NCI-H1105 (cell line): ENCODE results near the gene BRPF3.

Experiments used
- DNase-seq: peaks from one replicate; lab custom pipeline; 2025; lab: John Stamatoyannopoulos, UW

The BRPF3 gene

DNA sequence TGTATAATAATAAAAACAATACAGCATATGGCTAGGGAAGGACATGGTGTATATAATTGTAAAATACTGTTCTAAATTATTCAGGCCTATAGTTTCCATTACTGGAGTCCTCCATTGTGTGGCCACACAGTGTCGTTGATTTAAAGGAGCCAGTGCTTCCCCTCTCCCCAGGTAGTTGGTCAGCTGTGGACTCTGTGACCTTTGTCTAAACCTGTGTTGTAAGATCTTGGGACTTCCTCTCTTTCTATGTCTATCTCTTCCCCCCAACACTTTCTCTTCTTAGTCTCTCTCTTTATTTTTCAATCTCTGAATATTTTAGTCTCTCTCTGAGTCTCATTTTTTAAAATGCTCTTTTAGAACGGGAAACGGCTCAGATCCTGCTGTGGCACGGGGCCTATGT, 35.6 kb downstream of the BRPF3 start:
- DNase-seq: no peak

DNA sequence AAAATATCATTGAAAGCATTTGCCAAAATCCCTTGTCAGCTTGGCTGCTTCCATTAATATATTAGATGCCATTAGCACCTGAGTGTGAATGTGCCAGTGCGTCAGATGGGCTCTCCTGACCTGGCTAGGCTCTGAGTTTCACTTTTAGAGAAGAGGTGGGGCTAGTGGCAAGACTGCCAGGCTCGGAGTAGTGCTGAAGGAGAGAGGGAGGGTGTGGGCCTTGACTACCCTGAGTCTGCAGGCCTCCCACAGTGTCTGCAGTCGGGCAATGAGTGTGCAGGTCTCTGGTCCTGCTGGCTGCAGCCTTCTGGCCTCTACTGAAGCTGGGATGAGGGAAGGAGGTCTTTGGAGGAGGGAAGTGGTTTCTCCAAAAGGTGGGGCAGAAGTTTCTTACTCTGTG, 38.8 kb downstream of the BRPF3 start:
- no peak for DNase-seq

DNA sequence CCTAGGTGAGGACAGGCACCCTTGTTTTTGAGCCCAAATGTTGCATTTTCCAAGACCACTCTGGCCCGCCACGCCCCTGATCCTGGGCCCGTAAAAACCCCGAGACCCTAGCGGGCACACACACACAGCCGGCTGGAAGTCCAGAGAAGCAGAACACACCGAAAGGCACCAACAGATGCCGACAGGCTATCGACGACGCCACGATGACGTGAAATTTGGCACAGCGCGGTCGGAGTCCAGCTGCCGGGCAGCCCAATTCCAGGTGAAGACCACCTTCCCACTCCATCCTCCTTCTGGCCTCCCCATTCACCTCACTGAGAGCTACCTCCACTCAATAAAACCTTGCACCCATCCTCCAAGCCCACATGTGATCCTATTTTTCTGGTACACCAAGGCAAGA, 39.3 kb downstream of the BRPF3 start:
- no peak for DNase-seq

DNA sequence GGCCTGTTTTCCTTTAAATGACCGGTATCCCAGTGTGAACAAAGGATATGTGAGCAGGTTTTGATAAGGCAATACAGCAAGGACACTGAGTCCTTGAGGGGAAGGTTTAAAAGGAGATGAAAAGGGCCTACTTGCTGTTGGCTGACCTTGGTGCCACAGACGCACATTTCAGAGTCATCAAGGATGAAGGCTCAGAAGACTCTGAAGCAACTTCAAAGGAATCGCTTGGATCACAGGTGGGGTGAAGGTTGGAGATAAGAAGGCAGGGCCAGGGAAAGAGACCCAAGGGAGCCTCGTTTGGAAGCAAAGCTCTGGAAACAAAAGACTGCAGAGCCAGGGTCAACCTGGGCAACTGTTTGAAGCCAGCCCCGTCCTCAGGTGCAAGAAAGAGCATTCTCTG, 43.2 kb downstream of the BRPF3 start:
- no peak for DNase-seq

DNA sequence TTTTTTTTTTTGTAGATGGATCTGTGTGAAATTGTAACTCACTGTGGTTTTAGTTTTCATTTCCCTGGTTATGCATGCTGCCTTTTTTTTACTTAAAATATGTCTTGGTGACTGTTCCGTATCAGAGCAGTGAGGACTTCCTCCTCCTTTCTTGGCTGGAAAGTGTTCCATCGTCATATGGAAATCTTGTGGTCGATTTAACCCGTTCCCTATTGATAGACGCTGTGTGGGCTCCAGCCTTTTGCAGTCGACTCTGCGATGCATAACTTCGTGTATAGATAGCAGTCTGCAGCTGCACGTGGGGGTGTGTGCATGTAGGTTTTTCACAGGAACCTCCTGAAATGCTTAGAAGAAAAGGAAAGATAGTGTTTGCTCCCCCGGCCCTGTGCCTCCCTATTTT, 45.2 kb downstream of the BRPF3 start:
- DNase-seq: no peak

DNA sequence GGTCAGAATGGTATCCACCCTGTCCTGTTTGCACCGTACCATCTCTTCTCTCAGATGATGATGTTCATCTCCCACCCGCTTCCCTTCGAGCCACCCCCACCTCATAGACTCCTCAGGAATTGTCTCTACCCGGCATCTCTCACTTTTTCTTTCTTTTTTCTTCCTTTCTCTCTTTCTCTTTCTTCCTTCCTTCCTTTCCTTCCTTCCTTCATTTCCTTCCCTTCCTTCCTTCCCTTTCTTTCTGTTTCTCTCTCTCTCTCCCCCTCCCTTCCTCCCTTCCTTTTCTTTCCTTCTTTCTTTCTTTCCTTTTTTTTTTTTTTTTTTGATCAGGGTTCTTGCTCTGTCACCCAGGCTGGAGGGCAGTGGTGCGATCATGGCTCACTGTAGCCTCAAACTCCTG, 45.6 kb downstream of the BRPF3 start:
- no peak for DNase-seq

DNA sequence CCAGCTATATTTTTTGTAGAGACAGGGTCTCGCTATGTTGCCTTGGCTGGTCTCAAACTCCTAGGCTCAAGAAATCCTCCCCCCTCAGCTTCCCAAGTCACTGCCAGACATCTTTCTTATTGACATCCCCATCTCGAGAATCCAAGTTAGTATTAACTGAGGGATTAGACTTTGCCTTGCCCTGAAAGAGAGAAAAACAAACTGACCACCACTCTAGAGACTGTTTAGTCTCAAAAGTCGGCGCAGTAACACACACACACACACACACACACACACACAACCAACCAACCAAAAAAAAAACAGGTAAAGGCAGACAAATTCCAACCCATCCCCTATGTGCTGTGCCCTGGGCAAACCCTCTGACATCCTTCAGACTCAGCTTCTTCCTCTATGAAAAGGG, 46.1 kb downstream of the BRPF3 start:
- no peak for DNase-seq

DNA sequence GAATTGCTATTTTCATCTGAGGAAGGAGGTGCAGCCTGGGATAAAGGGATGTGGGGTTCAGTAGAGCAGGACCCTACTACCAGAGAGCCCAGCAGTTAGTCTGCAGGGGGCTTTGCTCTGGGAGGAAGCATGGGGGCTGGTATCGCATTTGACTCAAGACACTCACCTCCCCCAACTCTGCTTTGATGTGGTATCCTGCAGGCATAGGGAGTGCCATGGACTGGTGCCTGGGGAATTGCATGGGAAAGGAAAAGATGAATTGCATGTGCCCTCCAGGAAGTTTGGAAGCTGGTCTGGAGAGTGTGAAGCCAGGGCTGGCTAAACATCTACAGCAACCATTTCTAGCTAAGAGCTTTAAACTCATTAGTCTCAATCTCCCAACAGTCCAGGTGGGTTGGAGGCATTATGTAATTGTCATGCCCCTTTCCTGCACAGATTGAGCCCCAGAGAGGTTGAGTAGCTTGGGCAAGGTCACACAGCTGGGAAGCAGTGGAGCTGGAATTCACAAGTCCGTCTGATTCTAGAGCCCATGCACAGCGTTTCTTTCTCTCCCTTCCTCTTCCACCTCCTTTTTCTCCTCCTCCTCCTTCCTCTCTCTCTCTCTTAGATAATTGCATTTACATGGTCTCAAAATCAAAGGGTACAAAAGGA, 47.1 kb downstream of the BRPF3 start:
- DNase-seq: no peak

DNA sequence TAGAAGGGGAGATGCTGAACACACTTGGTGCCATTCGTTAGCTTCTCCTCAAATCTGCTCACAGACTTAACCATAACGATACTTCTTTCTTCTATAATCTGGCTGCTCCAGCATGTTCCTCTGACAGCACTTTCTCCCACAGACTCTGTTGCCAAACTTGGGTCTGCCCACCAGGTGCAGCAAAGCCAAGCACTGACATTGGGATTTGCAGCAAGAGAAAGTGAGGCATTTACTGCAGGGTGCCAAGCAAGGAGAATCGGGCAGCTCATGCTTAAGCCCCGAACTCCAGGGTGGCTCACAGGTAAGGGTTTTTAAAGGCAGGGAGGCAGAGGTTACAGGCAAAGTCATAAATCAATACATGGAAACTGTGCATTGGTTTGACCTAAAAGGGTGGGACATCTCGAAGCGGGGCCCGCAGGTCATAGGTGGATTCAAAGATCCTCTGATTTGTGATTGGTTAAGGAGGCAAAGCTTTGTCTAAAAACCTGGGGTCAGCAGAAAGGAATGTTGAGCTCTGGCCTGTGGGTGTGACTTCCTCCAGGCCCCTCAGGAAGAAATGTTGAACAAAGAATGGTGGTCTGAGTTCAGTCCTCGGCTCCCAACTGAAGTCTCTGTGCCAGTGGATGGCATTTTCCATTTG, 48.2 kb downstream of the BRPF3 start:
- DNase-seq: no peak

DNA sequence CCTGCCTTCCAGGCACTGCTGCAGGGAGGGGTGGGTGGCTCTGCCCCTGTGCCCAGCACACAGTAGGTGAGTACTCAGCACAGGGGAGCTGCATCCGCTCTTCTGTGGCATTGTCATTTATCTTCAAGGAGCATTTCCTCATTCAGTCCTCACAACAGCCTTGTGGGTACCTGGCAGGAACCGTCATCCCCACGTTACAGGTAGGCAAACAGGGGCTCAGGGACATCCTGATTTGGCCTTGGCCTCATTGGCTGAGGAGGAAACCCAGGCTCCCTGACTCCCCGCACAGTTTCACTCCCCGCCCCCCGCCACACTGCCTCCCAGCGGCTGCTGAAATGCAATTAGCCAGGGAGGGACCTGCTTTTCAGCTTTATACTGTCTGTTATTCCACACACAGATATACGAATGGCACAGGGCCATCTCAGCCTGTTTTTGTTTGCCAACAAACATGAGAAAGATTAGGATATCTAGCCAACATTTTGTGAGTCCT, 49.1 kb downstream of the BRPF3 start:
- DNase-seq: no peak

DNA sequence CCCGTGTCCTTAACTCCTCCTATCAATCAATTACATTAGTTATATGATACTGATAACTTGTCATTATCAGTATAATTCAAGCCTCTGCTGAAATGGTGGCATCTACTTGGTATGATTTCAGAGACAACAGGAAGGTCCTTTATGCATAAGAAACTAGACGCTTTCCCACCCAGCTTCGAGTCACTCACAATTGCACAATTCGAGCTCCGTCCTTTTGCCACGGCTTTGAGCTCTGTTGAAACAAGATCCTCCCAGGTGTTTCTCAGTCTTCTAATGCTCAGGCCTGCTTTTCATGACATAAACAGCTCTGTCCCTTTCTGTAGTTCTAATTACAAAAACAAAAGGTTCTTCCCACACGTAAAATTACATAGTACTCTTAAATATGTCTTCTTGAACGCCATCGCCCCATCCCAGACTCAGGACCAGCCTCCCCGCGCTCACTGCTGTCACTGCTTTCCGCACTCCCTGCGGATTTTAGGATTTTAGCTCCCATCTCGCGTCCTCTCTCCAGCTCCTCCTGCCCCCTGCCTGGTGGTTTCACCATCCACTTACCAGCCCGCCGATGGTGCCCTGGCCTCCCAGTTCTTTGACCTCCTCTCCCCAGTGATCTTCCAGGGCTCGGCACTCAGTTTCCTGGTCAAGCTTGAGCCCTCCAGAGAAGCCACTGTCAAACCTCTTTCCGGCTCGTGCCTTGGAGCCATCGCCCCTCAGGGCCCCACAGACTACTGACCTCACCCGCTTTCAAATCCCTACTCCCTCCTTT, 50.1 kb downstream of the BRPF3 start:
- no peak for DNase-seq

DNA sequence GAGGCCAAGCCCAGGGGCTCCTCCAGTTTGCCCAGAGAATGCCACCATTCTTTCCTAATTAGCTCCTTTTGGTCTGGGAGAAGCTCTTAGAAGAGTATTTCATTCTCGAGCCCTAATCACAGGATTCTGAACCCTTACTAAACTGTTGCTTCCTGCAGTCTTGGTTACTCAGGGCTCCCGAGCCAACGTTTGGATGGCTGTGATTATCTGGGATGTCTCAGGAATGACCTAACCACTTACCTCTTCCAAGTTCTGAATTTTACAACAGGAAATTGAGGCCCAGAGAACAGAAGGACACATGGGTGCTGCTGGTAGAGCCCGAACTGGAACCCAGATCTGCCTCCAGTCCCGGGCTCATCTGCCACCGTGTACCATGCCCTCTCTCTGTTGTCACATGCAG, 51.1 kb downstream of the BRPF3 start:
- DNase-seq: no peak

DNA sequence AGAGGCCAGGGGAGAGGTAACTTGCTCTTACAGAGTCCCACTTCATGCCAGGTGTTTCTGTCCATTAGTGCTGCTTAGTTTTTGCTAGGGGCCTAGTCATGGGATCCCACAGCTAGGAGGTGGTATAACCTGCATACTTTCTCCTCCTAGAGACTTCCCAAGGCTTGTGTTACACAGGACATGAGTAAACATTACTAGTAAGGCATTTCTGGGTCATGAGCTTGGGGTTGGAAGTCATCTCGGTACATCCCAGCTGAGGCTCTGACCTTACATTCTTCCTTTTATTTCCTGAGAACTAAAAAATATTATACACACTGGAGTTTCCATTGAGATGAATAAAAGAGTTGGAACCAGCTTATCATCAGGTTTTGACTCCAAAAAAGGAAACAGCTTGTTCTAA, 52.4 kb downstream of the BRPF3 start:
- no peak for DNase-seq

DNA sequence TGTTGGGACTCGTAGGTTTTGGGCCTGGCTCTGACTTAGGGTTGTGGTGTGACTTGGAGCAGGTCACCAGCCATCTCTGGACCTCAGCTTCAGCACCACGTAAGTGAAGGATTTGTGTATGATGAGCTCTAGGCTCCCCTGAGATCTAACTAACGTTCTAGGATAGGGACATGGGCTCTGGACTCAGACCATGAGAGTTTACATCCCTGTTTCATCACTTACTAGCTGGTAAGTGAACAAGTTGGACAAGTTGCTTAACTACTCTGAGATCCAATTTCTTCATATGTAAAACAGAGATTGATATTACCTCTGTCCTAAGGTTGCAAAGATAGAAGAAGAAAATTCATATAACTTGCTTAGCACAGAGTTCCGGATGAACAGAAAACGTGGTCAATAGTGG, 53.0 kb downstream of the BRPF3 start:
- no peak for DNase-seq

DNA sequence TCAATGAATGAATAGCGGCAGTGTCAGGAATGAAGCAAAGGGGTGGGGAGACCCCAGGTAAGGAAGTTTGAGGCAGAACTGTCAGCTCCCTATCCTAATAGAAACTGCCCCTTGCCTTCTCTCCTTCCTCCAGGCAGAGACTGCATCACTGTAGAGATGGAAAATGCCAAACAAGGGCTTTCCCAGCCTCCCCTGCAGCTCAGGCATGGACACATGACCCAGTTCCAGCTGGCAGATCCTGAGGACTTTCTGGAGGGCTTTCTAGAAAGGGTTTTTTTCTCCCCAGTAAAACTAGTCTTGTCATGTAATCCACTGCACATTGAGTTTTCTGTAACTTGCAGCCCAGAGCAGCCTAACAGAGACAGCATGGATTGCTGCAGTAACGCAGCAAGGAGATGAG, 55.5 kb downstream of the BRPF3 start:
- DNase-seq: no peak

DNA sequence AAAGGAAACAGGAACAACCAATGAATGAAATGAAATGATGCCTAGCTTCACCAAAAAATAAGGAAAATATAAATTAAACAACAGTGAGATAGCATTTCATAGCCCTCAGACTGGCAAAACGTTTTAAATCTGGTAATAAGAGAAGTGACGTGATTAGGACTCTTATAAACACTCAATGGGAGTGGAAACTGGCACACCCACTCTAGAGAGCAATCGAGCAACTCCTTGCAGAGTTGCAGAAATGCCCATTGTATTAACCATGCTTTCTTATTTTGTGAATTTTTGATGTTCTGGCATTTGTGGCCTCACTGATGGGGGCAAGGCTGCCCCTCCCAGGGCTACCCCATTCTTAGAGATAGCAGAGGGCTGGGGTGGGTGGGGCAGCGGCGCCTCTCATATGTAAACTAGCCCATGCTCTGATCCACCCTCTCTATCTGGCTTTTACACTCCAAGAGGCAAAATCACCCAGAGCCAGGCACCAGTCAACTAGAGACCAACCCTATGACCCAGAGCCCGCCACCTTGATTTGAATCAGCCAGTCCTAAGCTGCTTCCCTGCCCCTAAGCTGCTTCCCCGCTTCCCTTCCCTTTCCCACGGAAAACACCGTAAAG, 67.0 kb downstream of the BRPF3 start:
- DNase-seq: no peak

DNA sequence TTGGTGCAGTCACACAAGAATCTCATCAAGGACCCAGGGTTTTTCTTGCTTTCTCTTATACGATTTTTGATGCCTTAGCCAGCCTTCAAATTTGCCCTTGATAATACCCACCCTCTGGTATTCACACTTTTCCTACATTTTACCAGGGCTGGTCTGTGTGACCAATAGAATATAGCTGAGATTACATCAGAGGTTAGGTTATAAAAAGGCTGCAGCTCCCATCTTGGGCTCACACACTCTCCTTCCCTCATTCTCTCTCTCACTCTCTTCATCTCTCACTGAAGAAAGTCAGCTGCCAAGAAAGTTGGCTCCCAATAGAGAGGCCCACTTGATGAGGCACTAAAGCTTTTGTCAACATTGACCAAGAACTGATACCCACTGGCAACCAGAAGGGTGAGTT, 69.2 kb downstream of the BRPF3 start:
- DNase-seq: no peak

DNA sequence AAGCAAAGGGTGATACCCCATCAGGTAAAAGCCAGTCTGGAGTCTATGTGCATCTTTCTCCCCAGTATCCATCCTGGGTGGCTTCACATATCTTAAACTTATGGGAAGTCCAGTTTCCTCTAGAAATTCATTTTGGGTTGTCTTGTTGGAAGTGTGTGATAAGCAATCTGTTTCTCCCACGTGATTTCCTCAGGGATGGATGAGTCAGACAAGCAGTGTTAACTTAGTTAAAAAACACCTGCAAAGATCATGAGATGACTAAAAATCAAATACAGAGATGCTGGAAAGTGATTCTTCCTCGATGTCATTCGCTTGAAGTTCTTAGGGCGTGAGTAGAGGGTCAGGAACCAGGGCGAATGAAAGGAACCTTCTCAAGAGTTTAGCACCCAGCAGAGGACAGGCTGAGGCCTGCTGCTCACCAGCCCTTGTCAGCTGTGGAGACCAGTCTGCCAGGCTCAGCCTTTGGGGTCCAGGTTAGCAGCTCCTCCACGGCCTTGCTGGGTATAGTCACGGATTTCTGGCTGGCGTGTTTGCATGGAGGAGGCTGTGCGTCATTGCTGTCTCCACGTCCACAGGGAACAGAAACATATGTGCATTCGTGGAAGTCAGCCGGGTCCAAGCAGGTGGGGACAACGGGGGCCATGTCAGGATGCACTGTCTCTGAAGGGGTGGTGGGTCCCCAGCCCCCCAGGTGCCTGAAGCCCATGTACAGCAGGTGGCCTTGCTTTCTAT, 70.5 kb downstream of the BRPF3 start:
- DNase-seq: no peak

DNA sequence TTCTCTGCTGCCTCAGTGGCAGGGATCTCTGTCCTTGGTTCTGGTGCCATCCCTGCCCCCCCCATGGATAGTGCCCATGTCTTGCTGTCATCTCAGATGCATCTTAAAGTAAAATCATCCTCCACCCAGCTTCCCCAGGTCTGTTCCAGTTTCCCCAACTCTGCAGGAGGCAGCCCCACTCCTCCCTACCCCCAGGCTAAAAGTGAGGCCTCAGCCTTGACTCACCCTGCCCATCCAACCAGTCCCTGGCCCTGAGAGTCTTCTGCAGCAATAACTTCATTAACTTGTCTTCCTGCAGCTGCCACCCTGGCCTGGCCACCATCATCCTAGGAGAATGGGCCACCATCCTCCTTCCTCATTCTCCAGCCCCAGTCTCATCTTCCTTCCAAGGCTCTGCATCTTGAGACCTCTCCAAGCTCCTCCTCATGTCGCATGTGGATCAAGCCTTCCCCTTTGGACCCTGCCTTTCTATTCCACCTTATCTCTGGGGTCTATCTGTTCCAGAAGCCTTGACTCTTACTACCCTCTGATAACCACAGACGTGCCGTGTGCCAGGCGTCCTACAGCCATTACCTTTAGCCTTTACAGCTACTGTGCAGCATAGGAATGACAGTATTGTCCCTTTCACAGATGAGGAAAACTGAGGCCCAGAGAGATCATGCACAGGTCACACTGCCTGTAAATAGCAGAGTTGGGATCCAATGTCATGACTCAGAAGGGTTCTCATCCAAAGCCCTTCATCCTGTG, 71.4 kb downstream of the BRPF3 start:
- DNase-seq: no peak

DNA sequence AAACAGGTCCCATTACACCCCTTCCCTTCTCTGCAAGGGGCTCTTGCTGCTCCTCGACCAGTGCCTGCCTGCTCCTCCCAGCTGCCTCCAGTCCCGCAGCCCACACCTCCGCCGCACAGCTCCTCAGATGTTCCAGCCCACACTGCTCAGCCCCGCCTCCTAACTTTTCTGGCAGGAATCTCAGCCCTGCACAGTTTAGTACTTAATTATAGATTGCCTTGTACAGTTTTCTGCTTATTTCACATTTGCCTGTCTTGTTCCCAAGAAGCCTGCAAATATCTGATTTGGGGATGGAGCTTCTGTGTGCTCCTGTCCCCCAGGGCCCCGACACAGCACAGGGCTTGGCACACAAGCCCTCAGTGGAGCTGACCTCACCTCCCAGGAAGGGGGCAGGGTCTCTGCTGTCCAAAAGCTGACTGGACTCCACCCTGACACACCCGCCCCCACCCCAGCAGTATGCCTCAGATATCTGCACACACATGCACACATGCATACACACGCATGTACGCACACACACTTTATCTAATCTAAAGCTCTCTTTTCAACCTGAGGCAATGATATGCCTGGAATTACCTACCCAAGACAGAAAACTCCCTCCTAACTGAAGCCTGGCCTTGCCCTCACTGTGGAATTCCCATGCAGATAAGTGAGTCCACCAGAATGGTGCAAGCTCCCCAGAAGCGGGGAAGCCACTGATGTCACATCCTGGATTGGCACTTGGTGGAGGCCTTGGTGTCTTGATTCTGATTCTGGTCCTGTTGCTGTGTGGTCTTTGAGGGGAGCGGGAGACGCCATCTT, 72.1 kb downstream of the BRPF3 start:
- DNase-seq: no peak
